Panc1 (cell line): Measurements from ENCODE around the gene KIF25. TPM values are rescaled to one million over a fixed set of nuclear protein-coding genes. Genes with fewer than 3 reads are reported as not detected.

Experiments
- ATAC-seq: fragments of 200-7000 bp; cut with Tn5 transposase; 2 replicates; pipeline ENCODE4 v1.9.1; 2020; ENCODE audit warnings: mild to moderate bottlenecking, moderate library complexity
- BruUV-seq: library from RNA; stranded (reverse); fragments of 400-500 nt; replicated peaks from 2 replicates; lab custom pipeline; 2021; lab: Mats Ljungman, UMichigan
- CTCF ChIA-PET: fragments of 300-600 bp; sonication (Branson Sonifier 250); formaldehyde crosslinking; loops from one replicate; lab custom pipeline; 2022; ENCODE audit warnings: antibody characterized with exemption; lab: Charles Lee
- POLR2A ChIA-PET: fragments of 300-600 bp; sonication (Branson Sonifier 250); formaldehyde crosslinking; loops from one replicate; lab custom pipeline; 2022; ENCODE audit warnings: antibody characterized with exemption; lab: Charles Lee
- DNase-seq: peaks from one replicate; pipeline ENCODE4 v3.0.0-alpha.2; 2010; ENCODE audit warnings: low read depth, low spot score
- H3K27ac ChIP-seq: 2 replicates; pipeline ENCODE4 v1.5.1; 2011; ENCODE audit warnings: mild to moderate bottlenecking, low read length, inconsistent platforms
- H3K27me3 ChIP-seq: fragments of 200-500 bp; sonication (Bioruptor generic); 2 replicates; pipeline ENCODE4 v1.6.0; 2014; ENCODE audit warnings: low read length, inconsistent platforms; ENCODE audit not compliant: control insufficient read depth, insufficient read depth
- H3K36me3 ChIP-seq: fragments of 200-500 bp; sonication (Bioruptor generic); 2 replicates; pipeline ENCODE4 v1.5.1; 2014; ENCODE audit warnings: inconsistent platforms, mild to moderate bottlenecking, low read length, moderate library complexity; ENCODE audit not compliant: control insufficient read depth, insufficient read depth
- H3K4me1 ChIP-seq: 2 replicates; pipeline ENCODE4 v1.5.1; 2011; ENCODE audit warnings: inconsistent platforms, mild to moderate bottlenecking, low read length, moderate library complexity; ENCODE audit not compliant: control insufficient read depth, insufficient read depth
- H3K4me3 ChIP-seq, 2 experiments: 2 replicates each; pipeline ENCODE4 v1.5.1; 2011 to 2012; ENCODE audit warnings: low read depth in 2 of 2, low read length in 2 of 2, mild to moderate bottlenecking in 2 of 2, inconsistent platforms in 1 of 2, moderate library complexity in 1 of 2
- H3K9me3 ChIP-seq: fragments of 200-500 bp; sonication (Bioruptor generic); 2 replicates; pipeline ENCODE4 v1.5.1; 2014; ENCODE audit warnings: low read depth, mild to moderate bottlenecking, inconsistent platforms, low read length, moderate library complexity; ENCODE audit not compliant: control insufficient read depth, insufficient read depth
- CTCF ChIP-seq: fragments of 450-650 bp; IDR thresholded peaks from 2 replicates; pipeline ENCODE4 v1.5.1; 2017; ENCODE audit warnings: mild to moderate bottlenecking
- POLR2AphosphoS5 ChIP-seq: IDR thresholded peaks from 2 replicates; pipeline ENCODE4 v1.6.1; 2012; ENCODE audit warnings: mild to moderate bottlenecking, low read depth, low read length, moderate library complexity
- REST ChIP-seq, 2 experiments: IDR thresholded peaks; 2 replicates each; pipeline ENCODE4 v1.6.1; 2011 to 2012; ENCODE audit warnings: low read depth in 2 of 2, control low read depth in 1 of 2, low read length in 1 of 2, mild to moderate bottlenecking in 1 of 2, moderate library complexity in 1 of 2; ENCODE audit not compliant: insufficient read depth in 1 of 2
- SIN3A ChIP-seq: IDR thresholded peaks from 2 replicates; pipeline ENCODE4 v1.6.1; 2012; ENCODE audit warnings: low read depth, mild to moderate bottlenecking, low read length, moderate library complexity, borderline replicate concordance; ENCODE audit not compliant: insufficient read depth
- TCF7L2 ChIP-seq: IDR thresholded peaks from 2 replicates; pipeline ENCODE4 v1.6.1; 2011; ENCODE audit warnings: mild to moderate bottlenecking, low read depth, low read length, inconsistent platforms
- in situ Hi-C: cut with HindIII; loops from 2 replicates; pipeline ENCODE4 v1.10.0; 2016; ENCODE audit warnings: low sequenced_read_pairs, low pct_unique_long_range_greater_than_20kb
- intact Hi-C: fragments of 100-400 bp; cut with micrococcal nuclease; formaldehyde crosslinking; loops from one replicate; pipeline ENCODE4 v1.10.0; 2022; ENCODE audit not compliant: unreplicated experiment
- total RNA-seq: library from RNA; stranded (reverse); gene quantifications from one replicate; pipeline ENCODE4 v1.2.1, GENCODE V29; 2021; ENCODE audit not compliant: unreplicated experiment

Gene KIF25
- total RNA-seq, 1 experiment from 2014 or later: 0.44 TPM

GRCh38 chr6:168090064-168090690 lies 92.7 kb downstream of the KIF25 start:
- no peak for DNase-seq
- no peak overlapping the region for H3K27ac ChIP-seq
- no peaks in the 10 kb centered on the region for H3K36me3 ChIP-seq
- TF ChIP-seq CTCF: no peak
- TF ChIP-seq TCF7L2: no peak
- no peak for TF ChIP-seq SIN3A
- POLR2A ChIA-PET: no interaction called here
- no peaks in the 10 kb centered on the region for H3K9me3 ChIP-seq
- BruUV-seq: no TSS peak
- no peak overlapping the region for H3K4me3 ChIP-seq
- peaks cover 18% of the 10 kb centered on the region for H3K4me1 ChIP-seq
- ATAC-seq: no peak
- CTCF ChIA-PET: no interaction called here
- H3K27me3 ChIP-seq: no peaks in the 10 kb centered on the region
- intact Hi-C loops: no loop called here
- in situ Hi-C loops: no loop called here

- DNase-seq (no peak), ATAC-seq (no peak)
- Histone ChIP-seq H3K4me1 (peaks cover 18% of the 10 kb centered on the region), H3K4me3 (no peak overlapping the region), H3K27ac (no peak overlapping the region), H3K9me3 (no peaks in the 10 kb centered on the region), H3K27me3 (no peaks in the 10 kb centered on the region), H3K36me3 (no peaks in the 10 kb centered on the region)
- no TSS peak for BruUV-seq
- intact Hi-C loops: no loop called here
- in situ Hi-C loops: no loop called here
- ChIA-PET POLR2A (no interaction called here), CTCF (no interaction called here)
- TF ChIP-seq SIN3A (no peak), TCF7L2 (no peak), REST (IDR thresholded peaks at IDR 0.05; ENCODE audit: insufficient read depth in 1 of 2, low read depth in 2 of 2, low read length in 1 of 2) (no peak), CTCF (no peak), POLR2AphosphoS5 (no peak)
Measured at GRCh38 chr6:168090706-168091105, 93.2 kb downstream of the KIF25 start.
